ENCODE data around the gene MIGA2.

The MIGA2 gene

GRCh38 chr9:129101279-129101678 lies 64.9 kb downstream of the MIGA2 start:
- Histone ChIP-seq H3K4me1 (ENCODE audit: low read depth, poor library complexity, severe bottlenecking) (no peaks in the 10 kb centered on the region), H2AFZ (ENCODE audit: low read depth) (no peak overlapping the region), H3K9ac (no peak overlapping the region), H3K36me3 (ENCODE audit: insufficient read depth) (no peaks in the 10 kb centered on the region), H3K4me2 (no peak overlapping the region), H3K27me3 (ENCODE audit: insufficient read depth, low read depth) (no peaks in the 10 kb centered on the region), H3K4me3 (IDR thresholded peaks at IDR 0.05; ENCODE audit: insufficient read depth, low read depth, low read length) (no peak overlapping the region), H3K79me2 (ENCODE audit: insufficient read depth, low read depth) (no peaks in the 10 kb centered on the region), H3K27ac (no peak overlapping the region), H4K20me1 (ENCODE audit: insufficient read depth) (no peaks in the 10 kb centered on the region)
- TF ChIP-seq, protein P1, sequence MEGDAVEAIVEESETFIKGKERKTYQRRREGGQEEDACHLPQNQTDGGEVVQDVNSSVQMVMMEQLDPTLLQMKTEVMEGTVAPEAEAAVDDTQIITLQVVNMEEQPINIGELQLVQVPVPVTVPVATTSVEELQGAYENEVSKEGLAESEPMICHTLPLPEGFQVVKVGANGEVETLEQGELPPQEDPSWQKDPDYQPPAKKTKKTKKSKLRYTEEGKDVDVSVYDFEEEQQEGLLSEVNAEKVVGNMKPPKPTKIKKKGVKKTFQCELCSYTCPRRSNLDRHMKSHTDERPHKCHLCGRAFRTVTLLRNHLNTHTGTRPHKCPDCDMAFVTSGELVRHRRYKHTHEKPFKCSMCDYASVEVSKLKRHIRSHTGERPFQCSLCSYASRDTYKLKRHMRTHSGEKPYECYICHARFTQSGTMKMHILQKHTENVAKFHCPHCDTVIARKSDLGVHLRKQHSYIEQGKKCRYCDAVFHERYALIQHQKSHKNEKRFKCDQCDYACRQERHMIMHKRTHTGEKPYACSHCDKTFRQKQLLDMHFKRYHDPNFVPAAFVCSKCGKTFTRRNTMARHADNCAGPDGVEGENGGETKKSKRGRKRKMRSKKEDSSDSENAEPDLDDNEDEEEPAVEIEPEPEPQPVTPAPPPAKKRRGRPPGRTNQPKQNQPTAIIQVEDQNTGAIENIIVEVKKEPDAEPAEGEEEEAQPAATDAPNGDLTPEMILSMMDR (conservative IDR thresholded peaks at IDR 0.05; ENCODE audit: low read depth, low read length), result no peak

GRCh38 chr9:129102095-129102525 lies 65.7 kb downstream of the MIGA2 start:
- Histone ChIP-seq H3K4me3 (IDR thresholded peaks at IDR 0.05; ENCODE audit: insufficient read depth, low read depth, low read length) (no peak overlapping the region), H3K79me2 (ENCODE audit: insufficient read depth, low read depth) (no peaks in the 10 kb centered on the region), H3K4me1 (ENCODE audit: low read depth, poor library complexity, severe bottlenecking) (no peaks in the 10 kb centered on the region), H3K27me3 (ENCODE audit: insufficient read depth, low read depth) (no peaks in the 10 kb centered on the region), H4K20me1 (ENCODE audit: insufficient read depth) (no peaks in the 10 kb centered on the region), H3K9ac (no peak overlapping the region), H2AFZ (ENCODE audit: low read depth) (no peak overlapping the region), H3K27ac (no peak overlapping the region), H3K4me2 (no peak overlapping the region), H3K36me3 (ENCODE audit: insufficient read depth) (no peaks in the 10 kb centered on the region)
- TF ChIP-seq, protein P1 (conservative IDR thresholded peaks at IDR 0.05; ENCODE audit: low read depth, low read length), result no peak

- Histone ChIP-seq H3K27ac (no peak overlapping the region), H3K9ac (no peak overlapping the region), H3K4me3 (IDR thresholded peaks at IDR 0.05; ENCODE audit: insufficient read depth, low read depth, low read length) (no peak overlapping the region), H3K4me2 (no peak overlapping the region), H3K79me2 (ENCODE audit: insufficient read depth, low read depth) (no peaks in the 10 kb centered on the region), H2AFZ (ENCODE audit: low read depth) (no peak overlapping the region), H3K27me3 (ENCODE audit: insufficient read depth, low read depth) (no peaks in the 10 kb centered on the region; the same call in 1 of the 2 replicates), H4K20me1 (ENCODE audit: insufficient read depth) (no peaks in the 10 kb centered on the region), H3K36me3 (ENCODE audit: insufficient read depth) (no peaks in the 10 kb centered on the region), H3K4me1 (ENCODE audit: low read depth, poor library complexity, severe bottlenecking) (no peaks in the 10 kb centered on the region)
- TF ChIP-seq, protein P1 (conservative IDR thresholded peaks at IDR 0.05; ENCODE audit: low read depth, low read length), result peak; percentile 64
These were observed 66.6 kb downstream of the MIGA2 start for GRCh38 chr9:129102791-129103594.

GRCh38 chr9:129103595-129103965 lies 67.2 kb downstream of the MIGA2 start:
- Histone ChIP-seq H3K9ac (no peak overlapping the region), H3K27me3 (ENCODE audit: insufficient read depth, low read depth) (no peaks in the 10 kb centered on the region; the same call in 1 of the 2 replicates), H3K79me2 (ENCODE audit: insufficient read depth, low read depth) (no peaks in the 10 kb centered on the region), H2AFZ (ENCODE audit: low read depth) (no peak overlapping the region), H3K36me3 (ENCODE audit: insufficient read depth) (no peaks in the 10 kb centered on the region), H3K4me3 (IDR thresholded peaks at IDR 0.05; ENCODE audit: insufficient read depth, low read depth, low read length) (no peak overlapping the region), H3K4me2 (no peak overlapping the region), H3K4me1 (ENCODE audit: low read depth, poor library complexity, severe bottlenecking) (no peaks in the 10 kb centered on the region), H3K27ac (no peak overlapping the region), H4K20me1 (ENCODE audit: insufficient read depth) (no peaks in the 10 kb centered on the region)
- TF ChIP-seq, protein P1 (conservative IDR thresholded peaks at IDR 0.05; ENCODE audit: low read depth, low read length), result no peak

Data from KMS-11 (cell line).